ENCODE data around the gene SLC3A2. TPM values are rescaled to one million over a fixed set of nuclear protein-coding genes. Genes with fewer than 3 reads are reported as not detected.

SLC3A2 gene
- total RNA-seq, 1 donor from 2014 or later: 84.9 TPM

- peak; percentile 97 for DNase-seq
Measured at GRCh38 chr11:62881579-62882430, 1.1 kb downstream of the SLC3A2 start.

- no peak for DNase-seq
Measured at GRCh38 chr11:62882431-62882749, 1.7 kb downstream of the SLC3A2 start.

- peak; percentile 53 for DNase-seq
Measured at GRCh38 chr11:62882788-62883501, 2.2 kb downstream of the SLC3A2 start.

- DNase-seq: no peak
Measured at GRCh38 chr11:62883673-62884072, 3.0 kb downstream of the SLC3A2 start.

GRCh38 chr11:62885137-62885750 is 4.5 kb downstream of the SLC3A2 start:
- DNase-seq: no peak

- no peak for DNase-seq
Measured at GRCh38 chr11:62888406-62888805, 7.7 kb downstream of the SLC3A2 start.

GRCh38 chr11:62889126-62889483 is 8.4 kb downstream of the SLC3A2 start:
- no peak for DNase-seq

GRCh38 chr11:62889484-62890437 is 9.1 kb downstream of the SLC3A2 start:
- DNase-seq: peak; percentile 84

GRCh38 chr11:62892077-62892922 is 11.6 kb downstream of the SLC3A2 start:
- no peak for DNase-seq

- DNase-seq: no peak
Measured at GRCh38 chr11:62895501-62895900, 14.8 kb downstream of the SLC3A2 start.

GRCh38 chr11:62896049-62896448 is 15.4 kb downstream of the SLC3A2 start:
- DNase-seq: peak; percentile 71

GRCh38 chr11:62897311-62897710 is 16.6 kb downstream of the SLC3A2 start:
- DNase-seq: no peak

- DNase-seq: no peak
Measured at GRCh38 chr11:62898027-62898426, 17.3 kb downstream of the SLC3A2 start.

- no peak for DNase-seq
Measured at GRCh38 chr11:62902932-62903331, 22.2 kb downstream of the SLC3A2 start.

- DNase-seq: no peak
Measured at GRCh38 chr11:62905296-62905695, 24.6 kb downstream of the SLC3A2 start.

- DNase-seq: peak; percentile 91
Measured at GRCh38 chr11:62905927-62906531, 25.3 kb downstream of the SLC3A2 start.

- no peak for DNase-seq
Measured at GRCh38 chr11:62908468-62909072, 27.9 kb downstream of the SLC3A2 start.

- peak; percentile 86 for DNase-seq
Measured at GRCh38 chr11:62909107-62909894, 28.6 kb downstream of the SLC3A2 start.

- DNase-seq: no peak
Measured at GRCh38 chr11:62910141-62910882, 29.6 kb downstream of the SLC3A2 start.
